ENCODE measurements around the gene PKIG.

The PKIG gene

DNA sequence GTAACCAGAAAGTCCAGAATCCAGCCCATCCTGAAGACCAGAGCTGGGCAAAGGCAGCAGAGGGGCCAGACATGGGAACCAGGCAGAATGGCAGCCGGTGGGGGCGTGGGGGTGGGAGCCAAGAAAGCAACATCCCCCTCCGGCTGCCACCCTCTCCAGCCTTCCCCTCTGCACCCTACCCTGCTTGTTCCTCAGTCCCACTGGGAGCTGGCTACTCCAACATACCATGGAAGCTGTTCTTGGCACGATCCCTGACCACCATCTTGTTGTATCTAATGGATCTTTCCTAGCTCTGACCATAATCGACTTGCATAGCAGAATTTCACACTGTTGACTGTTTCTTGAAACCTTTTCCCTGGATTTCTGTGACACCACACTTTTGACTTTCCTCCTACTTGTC is 38.9 kb downstream of the PKIG start:
- DNase-seq = no peak

DNA sequence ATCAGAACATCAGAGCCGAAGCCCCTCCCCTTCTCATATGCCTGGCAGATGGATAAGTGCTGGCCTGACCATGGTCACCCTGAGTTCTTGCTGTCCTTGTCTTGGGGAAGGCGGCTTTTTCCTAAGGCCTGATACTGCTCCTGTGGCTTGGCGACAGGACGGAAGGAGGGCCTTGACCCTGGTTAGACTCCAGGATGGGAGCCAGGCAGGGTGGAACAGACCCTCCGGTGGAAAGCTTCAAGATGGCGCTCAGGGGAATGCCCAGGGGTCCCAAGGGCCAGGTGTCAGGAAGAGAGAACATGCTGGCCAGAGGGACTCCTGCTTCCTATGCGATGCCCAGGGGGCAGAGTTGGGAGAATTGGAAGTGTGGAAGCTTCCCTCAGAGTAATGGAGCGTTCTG is 39.6 kb downstream of the PKIG start:
- DNase-seq = no peak

DNA sequence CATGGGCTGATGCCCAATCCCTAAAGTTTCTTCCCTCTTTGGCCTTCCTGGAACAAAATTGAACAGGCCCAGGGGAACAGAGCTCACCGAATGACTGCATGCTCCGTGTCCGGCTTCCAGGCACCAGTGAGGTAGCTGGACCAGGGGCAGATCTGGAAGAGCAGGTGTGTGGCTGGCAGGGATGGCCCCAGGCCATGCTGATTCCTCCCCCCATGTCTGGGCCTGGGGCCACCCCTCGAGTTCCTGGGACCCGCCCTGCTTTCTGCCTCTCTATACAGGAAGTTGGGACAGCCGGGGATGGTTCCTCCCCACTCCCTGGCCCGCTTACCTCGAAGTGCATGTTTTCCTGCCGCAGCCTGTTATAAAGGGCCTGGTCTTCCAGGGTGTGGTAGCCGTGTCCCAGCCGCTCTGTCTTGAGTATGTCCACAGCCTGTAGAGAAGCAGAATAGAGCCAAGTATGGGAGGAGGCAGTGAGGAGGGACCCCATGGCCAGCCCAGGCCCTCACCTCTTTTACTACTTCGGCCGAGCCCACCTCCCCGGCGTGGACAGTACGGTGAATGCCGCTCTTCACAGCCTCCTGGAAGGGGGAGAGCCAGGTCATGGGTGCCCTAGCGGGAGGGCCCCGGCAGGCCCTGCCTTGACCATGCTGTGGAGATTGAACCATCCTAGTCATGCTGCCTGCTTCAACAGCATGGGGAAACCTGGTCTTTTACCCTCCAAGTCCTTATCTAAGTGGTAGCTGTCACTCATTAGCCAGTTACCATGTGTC is 40.3 kb downstream of the PKIG start:
- DNase-seq = no peak

DNA sequence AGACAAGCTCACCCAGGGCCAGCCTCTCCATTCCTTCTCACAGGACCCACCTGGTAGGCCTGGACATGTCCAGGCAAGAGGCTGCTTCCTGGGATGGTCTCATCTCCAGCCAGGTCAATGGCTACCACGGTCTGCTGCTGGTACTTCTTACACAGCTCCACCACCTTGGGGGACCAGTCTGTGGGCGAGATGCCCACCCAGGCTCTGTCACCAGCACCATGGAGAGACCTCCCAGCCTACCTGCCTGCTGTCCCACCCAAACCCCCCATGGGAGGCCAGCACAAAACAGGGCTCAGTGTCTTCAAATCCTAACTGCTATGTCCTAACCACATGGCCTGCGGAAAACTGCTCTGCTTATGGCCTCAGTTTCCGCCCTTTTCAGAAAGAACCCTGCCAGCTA is 41.8 kb downstream of the PKIG start:
- DNase-seq = no peak

DNA sequence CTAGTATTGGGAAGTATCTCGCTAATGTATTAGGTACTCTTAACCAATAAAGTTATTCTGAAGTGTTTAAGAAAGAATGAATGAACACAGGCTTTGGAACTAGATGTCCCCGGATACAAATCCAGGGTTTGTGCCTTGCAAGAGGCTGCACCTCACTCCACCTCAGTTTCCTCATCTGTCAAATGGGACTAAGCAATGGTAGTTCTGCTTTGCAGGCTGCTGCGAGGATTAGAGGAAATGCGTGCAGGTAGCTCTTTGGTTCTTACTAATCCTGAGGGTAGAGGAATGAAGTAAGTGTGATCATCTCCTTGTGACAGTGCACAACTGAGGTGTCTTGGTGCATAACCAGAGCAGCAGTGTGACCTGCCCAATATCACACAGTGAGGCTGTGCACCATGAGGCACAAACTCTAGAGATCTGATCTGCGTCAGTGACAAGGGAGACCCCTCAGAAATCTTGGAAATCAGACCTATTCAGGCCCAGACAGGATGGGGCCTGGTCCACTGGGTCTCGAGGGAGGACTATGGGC is 42.4 kb downstream of the PKIG start:
- DNase-seq = no peak

DNA sequence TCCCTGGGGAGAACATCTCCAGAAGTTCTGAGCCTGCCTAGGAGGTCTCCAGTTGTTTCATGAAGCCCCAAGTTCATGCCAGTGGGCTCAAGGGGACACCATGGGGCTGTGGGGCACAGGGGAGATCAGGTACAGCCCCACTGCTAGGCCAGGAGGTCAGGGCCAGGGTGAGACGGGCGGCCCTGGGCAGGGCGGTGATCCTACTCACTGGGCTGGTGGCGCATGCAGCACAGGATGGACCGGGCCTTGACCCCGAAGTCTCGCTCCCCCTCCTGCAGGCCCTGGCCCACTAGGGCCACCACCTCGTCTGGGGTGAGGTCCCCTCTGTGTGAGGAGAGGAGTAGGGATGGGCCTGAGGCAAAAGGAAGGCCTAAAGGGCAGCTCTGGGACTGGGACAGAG is 43.0 kb downstream of the PKIG start:
- no peak for DNase-seq

DNA sequence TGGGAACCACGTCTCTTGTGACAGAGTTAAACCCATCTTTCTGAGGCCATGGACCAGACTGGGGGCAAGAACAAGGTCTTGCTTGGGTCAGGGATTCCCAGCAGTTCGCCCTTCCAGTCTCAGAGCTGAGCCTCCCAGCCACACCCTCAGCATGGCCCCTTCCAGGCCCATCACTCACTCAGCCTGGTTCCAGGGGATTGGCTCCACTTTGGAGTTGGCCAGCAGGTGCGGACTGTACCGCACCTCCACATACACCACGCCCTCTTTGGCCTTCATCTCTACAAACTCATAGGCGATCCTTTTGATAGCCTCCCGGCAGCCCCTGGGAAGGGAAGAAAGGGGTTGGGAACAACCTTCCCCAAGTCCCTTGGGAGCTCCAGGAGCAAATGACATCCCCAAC is 43.9 kb downstream of the PKIG start:
- DNase-seq = no peak

DNA sequence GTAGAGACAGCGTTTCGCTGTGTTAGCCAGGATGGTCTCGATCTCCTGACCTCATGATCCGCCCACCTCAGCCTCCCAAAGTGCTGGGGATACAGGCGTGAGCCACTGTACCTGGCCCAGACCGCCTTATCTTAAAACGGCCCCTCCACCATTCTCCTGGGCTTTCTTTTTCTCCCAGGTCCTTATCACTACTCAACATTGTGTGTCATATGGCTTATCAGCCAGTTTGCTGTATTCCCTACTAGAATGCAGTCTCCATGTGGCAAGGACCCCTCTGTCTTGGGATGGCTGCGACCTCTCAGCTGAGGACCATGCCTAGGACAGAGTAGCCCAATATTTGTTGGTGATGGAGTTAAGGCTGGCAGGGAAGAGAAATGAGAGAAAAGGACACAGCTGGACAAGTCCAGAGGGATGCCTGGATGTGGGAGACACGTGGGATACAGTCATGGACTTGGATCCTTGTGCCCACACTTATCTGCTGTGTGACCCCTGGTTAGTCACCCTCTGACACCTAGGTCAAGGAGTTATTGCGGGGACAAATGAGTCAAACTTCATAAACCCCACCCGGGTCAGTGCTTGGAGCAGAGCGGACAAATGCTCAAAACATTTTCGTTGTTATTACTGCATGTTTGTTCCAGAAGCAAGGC is 45.1 kb downstream of the PKIG start:
- DNase-seq = no peak

DNA sequence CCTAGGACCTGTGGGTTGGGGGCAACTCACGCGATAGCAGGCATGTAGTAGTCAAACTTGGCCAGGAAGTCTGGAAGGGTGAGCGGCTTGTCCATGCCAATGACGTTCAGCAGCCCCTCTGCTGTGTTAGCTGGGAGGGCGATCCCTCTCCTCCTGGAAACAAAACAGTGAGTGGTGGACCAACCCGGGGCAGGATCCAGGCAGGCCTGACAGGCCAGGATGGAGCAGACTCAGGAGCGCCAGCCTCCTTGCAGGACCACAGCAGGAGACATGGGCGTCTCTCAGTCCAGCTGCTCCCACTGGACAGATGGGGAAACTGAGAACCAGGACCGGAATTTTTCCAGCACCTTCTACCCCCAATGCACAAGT is 46.6 kb downstream of the PKIG start:
- no peak for DNase-seq

DNA sequence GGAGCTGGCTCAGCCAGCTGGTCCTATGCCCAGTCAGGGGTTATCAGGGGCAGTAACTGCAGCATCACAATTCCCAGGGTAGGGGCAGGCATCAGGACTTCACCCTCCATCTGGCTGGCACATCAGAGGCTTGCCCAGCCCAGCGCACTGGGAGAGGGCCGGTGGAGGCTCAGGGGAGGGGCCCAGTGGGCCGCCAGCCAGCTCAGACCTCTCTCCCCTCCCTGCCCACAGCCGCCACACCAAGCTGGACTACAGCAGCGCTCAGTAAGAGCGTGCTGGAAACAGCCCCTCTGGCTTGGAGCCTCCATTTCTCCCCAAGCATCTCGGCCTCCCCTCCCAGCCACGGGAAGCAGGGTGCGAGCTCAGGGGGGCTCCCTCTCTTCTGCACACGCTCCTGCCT is 47.2 kb downstream of the PKIG start:
- DNase-seq = no peak

DNA sequence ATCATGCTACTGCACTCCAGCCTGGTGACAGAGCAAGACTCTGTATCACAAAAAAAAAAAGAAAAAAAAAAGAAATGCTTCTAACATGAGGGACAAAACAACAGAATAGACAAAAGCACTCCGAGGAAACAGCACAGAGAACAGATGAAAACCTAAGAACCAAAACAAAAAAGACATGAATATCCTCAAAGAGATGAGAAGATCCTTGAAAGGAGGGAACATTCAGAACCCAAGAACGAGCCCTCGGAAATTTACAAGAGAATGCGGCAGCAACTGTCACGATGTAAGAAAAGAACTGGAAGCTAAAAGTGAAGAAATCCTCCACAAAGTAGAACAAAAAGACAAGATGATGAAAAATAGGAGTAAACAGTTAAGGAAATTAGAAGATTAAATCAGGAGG is 47.9 kb downstream of the PKIG start:
- DNase-seq = no peak

DNA sequence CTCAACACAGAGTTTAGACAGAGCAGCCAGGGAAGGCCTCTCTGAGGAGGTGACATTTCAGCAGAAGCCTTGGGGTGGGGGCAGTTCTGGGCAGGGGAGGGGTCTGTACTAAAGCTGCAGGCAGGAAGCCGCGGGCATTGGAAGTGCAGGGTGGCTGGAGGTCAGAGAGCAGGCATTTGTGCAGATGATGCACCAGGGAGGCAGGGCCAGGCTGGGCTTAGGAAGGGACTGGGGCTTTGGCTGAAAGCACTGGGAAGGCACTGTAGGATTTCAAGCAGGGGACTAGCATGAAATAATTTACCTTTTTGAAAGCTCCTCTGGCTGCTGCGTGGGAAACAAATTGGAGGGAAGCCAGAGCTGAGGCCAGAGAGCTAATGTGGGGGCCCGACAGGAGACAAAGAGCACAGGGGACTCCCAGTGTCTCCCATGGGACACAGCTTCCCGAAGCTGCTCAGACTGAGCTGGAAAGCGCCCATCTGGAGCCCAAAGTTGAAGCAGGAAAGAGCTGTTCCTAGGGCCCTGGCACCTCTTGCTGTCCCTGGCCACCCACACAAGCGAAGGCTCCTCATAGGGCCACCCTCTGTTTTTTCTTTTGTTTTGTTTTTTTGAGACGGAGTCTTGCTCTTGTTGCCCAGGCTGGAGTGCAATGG is 49.8 kb downstream of the PKIG start:
- DNase-seq = no peak

DNA sequence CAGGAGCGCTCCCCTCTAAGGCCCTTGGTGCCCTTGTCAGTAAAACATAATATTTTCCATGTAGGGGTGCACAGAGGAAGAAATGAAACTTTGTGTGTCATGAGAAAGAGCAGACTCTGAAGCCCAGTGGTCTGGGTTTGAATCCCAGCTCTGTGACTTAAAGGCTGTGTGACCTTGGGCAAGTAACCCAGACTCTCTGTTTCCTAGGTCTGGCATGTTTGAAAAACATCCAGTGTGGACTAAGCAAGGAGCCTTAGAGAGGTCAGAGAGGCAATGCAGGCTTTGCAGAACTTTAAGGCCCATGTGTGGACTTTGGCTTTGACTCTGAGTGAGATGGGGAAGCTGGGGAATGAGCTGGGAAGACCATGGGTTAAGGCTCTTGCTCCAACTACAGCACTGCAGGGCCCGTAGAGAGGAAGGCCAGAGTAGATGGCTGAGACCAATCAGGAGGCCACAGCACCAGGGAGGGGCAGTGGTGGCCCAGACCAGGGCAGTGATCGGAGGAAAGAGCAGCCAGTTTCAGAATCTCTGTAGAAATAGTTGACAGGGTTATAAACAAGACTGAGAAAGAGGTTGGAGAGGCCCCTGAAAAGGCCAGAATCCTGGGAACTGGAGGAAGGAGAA is 50.9 kb downstream of the PKIG start:
- no peak for DNase-seq

DNA sequence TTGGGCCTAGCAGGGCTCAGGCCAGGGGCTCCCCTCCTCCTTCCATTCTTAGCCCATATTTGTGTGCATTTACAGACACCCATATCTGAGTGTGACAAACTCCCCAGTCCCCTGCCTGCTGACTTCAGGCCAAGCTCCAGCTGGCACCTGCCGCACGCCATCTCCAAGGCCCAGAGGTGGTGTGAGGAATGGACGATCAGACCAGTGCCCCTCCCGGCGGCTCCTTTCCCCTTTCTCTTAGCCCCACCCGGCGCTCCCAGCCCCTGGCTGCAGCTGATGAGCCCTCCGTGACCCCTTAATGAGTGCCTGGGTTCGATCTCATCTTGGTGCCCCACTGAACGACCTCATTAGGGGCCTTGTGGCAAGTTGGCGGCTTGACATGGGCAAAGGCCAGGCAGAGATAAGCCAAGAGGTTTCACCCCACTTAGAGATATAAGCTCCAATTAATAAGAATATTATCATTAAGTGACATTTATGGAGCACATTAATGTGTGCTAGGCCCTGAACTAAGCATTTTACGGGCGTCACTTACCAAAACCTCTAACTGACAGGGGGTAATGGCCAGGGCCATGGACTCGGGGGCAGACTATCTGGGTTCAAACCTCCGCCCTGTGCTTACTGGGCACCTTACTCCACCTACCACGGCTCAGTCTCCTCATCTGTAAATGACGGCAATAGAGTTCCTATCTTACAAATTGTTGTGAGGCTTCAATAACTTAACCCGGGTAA is 51.7 kb downstream of the PKIG start:
- DNase-seq = no peak

DNA sequence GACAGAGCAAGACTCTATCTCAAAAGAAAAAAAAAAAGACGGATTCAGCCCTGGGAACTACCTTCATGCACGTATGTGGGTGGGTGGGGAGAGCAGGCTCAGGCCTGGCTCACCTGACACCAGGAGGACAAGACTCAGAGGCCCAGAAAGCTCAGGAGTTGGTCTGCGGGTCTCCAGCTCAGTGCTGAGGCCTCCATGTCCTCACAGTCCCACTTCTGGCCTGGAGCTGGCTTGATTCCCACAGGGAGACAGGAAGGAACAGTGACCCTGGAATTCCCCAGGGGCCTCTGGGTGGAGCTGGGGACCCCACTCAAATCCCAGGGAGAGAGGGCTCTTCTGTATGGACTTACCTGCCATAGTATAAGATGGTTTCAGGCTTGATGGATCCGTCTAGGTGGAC is 53.5 kb downstream of the PKIG start:
- DNase-seq = no peak

DNA sequence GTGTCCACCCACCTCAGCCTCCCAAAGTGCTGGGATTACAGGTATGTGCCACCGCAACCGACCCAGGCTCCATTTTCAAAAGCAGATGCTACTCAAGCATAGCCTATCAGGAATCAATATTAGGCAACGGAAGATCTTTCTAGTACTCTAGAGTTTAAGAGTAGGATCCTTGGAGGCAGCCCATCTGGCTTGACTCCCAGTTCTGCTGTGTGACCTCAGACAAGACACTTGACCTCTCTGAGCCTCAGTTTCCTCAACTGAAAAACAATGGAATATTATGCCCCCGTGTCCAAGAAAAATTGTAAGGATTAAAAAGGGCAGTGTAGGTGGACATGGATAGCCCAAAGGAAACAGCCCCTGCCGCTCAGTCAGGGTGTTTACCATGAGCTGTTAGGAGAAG is 54.7 kb downstream of the PKIG start:
- no peak for DNase-seq

DNA sequence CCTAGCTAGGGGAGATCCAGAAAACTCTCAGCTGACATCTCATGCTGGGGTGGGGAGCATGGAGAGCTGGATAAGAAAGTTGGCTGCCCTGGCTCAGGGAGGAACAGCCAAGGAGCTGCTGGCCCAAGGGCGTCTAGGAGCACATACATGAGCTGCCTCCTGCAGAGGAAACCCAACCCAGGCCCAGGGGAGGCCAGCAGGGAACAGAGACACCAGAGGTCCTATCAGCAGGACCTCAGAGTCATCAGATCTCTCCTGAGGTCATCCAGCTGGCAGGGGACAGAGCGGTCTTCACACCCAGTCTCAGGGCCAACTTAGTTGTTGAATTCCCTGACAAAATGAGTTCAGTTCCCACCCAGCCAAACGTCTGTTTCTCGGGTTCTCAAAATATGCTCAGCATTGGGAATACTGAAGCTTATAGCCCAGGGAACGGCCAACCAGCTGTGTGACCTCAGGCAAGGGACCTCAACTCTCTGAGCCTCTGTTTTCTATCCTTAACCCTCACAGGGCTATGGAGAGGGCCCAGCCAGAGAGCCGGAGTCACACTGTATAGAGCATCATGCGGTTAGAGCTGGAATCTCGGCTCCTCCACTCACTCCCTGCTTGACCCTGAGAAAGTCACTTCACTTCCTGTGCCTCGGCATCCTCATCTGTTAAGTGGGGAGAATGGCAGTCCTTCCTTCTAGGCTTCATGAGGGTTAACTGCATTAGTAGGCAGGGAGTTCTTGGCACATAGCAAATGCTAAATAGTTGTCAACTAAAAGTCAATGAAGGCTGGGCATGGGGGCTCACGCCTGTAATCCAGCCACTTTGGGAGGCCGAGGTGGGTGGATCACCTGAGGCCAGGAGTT is 55.4 kb downstream of the PKIG start:
- no peak for DNase-seq

DNA sequence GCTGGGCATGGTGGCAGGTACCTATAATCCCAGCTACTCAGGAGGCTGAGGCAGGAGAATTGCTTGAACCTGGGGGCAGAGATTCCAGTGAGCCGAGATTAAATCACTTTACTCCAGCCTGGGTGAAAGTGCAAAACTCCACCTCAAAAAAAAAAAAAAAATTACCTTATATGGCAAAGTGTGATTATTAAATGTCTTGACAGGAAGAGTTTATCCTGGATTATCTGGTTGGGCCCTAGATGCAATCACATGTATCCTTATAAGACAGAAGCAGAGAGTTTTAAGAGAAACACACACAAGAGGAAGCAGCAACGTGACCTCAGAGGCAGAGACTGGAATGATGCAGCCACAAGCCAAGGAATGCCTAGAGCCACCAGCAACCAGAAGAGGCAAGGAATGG is 58.1 kb downstream of the PKIG start:
- DNase-seq = no peak

DNA sequence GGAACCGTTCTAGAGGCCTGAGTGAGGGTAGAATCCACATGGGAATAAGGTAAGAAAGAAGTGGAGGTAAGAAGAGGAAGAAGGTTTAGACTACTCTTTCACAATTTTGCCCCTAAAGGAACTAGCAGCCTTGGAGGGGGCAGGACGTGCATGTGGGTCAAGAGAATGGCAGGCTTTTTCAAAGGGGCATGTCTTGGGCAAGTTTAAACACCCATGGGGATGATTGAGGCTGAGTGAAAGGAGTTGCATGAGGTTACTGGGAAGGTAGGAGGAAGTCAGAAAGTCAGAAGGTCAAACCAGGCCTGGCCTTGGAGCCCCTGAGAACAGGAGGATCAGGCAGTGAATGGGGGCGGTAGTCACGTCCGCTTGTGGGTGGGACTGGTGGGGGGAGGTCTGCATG is 58.9 kb downstream of the PKIG start:
- DNase-seq = no peak

DNA sequence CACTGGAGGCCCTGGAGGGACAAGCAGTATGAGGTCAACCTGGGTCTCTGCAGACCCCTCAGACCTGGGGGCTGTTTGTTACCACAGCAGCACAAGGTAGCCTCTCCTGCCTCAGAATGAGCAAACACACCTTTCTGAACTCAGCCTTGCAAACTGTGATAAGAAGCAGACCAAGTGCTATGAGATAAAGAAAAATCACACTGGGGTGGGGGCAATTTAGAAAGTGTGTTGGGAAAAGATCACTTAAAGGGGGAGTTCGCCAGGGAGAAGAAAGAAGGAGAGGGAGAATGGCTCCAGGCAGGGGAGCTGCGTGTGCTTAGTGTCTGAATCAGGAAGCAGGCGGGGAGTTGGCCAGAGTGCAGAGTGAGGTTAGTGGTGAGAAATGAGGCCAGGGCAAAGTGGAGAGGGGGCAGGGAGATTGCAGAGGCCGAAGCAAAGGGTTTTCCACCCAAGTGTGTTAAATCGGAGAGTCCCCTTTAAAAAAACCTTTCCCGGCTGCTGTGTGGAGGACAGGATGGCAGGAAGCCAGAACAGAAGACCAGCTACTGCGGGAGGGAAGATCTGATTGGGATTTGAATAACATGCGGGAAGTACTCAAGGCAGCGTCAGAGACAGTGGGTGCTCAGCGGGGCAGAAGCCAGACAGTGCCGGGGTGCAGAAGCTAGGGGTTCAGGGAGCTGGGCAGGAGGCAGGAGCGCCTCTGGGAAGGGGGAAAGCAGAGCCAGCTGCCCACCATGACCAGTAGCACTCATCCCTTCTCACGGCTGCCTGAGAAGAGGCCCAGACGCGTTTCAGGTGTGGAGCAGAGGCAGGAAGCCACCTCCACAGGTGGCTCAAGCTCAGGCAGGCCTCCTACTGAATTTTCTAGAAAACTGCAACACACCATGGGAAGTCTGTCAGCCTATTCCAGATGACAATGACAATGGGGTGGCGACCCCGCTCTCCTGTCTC is 60.1 kb downstream of the PKIG start:
- DNase-seq = peak; percentile 45

DNA sequence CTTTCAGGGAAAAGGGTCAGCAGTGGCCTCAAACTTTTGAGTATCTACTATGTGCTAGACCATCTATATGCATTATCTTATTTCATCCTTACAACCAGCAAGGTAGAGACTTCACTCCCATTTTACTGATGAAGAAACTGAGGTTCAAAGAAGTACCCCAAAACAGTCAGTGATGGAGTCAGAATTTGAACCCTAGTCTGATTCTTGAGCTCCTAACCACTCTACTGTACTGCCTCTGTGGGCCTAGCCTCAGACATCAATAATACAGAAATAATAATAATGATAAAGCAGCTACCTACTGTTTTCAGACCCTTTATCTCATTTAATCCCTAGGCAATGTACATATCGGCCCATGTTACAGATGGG is 60.8 kb downstream of the PKIG start:
- no peak for DNase-seq

Data from CD4-positive, alpha-beta T cell treated with Interleukin-15 for 1 hour (primary cell).